Amniotic stem cell (primary cell): ENCODE results near the gene NEUROD4.

Source experiments
- DNase-seq: peaks from one replicate; lab custom pipeline; 2025; lab: John Stamatoyannopoulos, UW

The NEUROD4 gene

GRCh38 chr12:54997929-54998522, 21.7 kb upstream of the NEUROD4 start:
- DNase-seq: no peak

GRCh38 chr12:54998958-54999510, 20.7 kb upstream of the NEUROD4 start:
- no peak for DNase-seq

GRCh38 chr12:55001198-55001868, 18.4 kb upstream of the NEUROD4 start:
- no peak for DNase-seq

GRCh38 chr12:55002355-55002754, 17.4 kb upstream of the NEUROD4 start:
- no peak for DNase-seq

- DNase-seq: no peak
Observed at GRCh38 chr12:55008944-55009585, 10.7 kb upstream of the NEUROD4 start.

- no peak for DNase-seq
Observed at GRCh38 chr12:55017416-55017925, 2.3 kb upstream of the NEUROD4 start.

GRCh38 chr12:55024575-55024974, 4.8 kb downstream of the NEUROD4 start:
- no peak for DNase-seq

- DNase-seq: no peak
Observed at GRCh38 chr12:55025508-55025907, 5.7 kb downstream of the NEUROD4 start.

- no peak for DNase-seq
Observed at GRCh38 chr12:55034218-55034617, 14.4 kb downstream of the NEUROD4 start.

- no peak for DNase-seq
Observed at GRCh38 chr12:55036326-55037115, 16.7 kb downstream of the NEUROD4 start.

- DNase-seq: no peak
Observed at GRCh38 chr12:55037351-55037987, 17.7 kb downstream of the NEUROD4 start.

- DNase-seq: no peak
Observed at GRCh38 chr12:55039395-55040354, 19.9 kb downstream of the NEUROD4 start.

GRCh38 chr12:55041345-55042055, 21.7 kb downstream of the NEUROD4 start:
- DNase-seq: no peak

GRCh38 chr12:55043542-55043941, 23.8 kb downstream of the NEUROD4 start:
- no peak for DNase-seq

GRCh38 chr12:55044135-55044534, 24.4 kb downstream of the NEUROD4 start:
- no peak for DNase-seq

GRCh38 chr12:55049676-55050075, 29.9 kb downstream of the NEUROD4 start:
- no peak for DNase-seq

GRCh38 chr12:55051197-55051947, 31.6 kb downstream of the NEUROD4 start:
- no peak for DNase-seq

- DNase-seq: no peak
Observed at GRCh38 chr12:55057481-55057880, 37.7 kb downstream of the NEUROD4 start.

GRCh38 chr12:55058082-55058481, 38.3 kb downstream of the NEUROD4 start:
- no peak for DNase-seq
